ENCODE results near the gene ATG5. TPM values are rescaled to one million over a fixed set of nuclear protein-coding genes. Genes with fewer than 3 reads are reported as not detected.

ATG5 gene
- total RNA-seq, 3 donors from 2014 or later (not counting 1 experiment from before 2014, with no cell fraction given): 27.5 to 39.0 (median 35.4) TPM

GRCh38 chr6:106173124-106173879, 152.3 kb downstream of the ATG5 start:
- H3K9me3 ChIP-seq (ENCODE audit: control insufficient read depth, insufficient read depth, low read length): no peaks in the 10 kb centered on the region
- H3K4me1 ChIP-seq (ENCODE audit: control insufficient read depth, insufficient read depth, low read length): peaks cover 5% of the 10 kb centered on the region
- H3K9me3 Mint-ChIP-seq: no peaks in the 10 kb centered on the region
- H3K36me3 Mint-ChIP-seq: no peaks in the 10 kb centered on the region
- DNase-seq (peak in 1 of 2 donors; percentile 26), ATAC-seq (peak in 2 of 3 donors; percentile 31 to 53)
- no peak overlapping the region for H3K4me3 ChIP-seq (ENCODE audit: low read length)
- H3K4me1 Mint-ChIP-seq: peaks cover 27 to 33% of the 10 kb centered on the region in 2 donors
- no peaks in the 10 kb centered on the region for H3K27me3 ChIP-seq (ENCODE audit: control insufficient read depth, insufficient read depth, low read length)
- H3K27me3 Mint-ChIP-seq (ENCODE audit: low read depth in 2 of 2): no peaks in the 10 kb centered on the region
- H3K27ac ChIP-seq (ENCODE audit: low read length): no peak overlapping the region
- no peak for TF ChIP-seq CTCF (IDR thresholded peaks at IDR 0.05)
- no CpG with 5 or more reads among the region's 2 CpGs for WGBS (ENCODE audit: insufficient coverage)
- peak overlapping the region; percentile 30 to 41 for H3K27ac Mint-ChIP-seq
- H3K4me3 Mint-ChIP-seq: peak overlapping the region; percentile 5
- H3K36me3 ChIP-seq (ENCODE audit: control insufficient read depth, insufficient read depth, low read length): no peaks in the 10 kb centered on the region
- intact Hi-C loops (cut with micrococcal nuclease): no loop called here

- intact Hi-C loops (cut with micrococcal nuclease): no loop called here
- Histone ChIP-seq H3K27me3 (ENCODE audit: control insufficient read depth, insufficient read depth, low read length) (no peaks in the 10 kb centered on the region), H3K4me3 (ENCODE audit: low read length) (no peak overlapping the region), H3K4me1 (ENCODE audit: control insufficient read depth, insufficient read depth, low read length) (peaks cover 10% of the 10 kb centered on the region), H3K27ac (ENCODE audit: low read length) (no peak overlapping the region), H3K9me3 (ENCODE audit: control insufficient read depth, insufficient read depth, low read length) (no peaks in the 10 kb centered on the region), H3K36me3 (ENCODE audit: control insufficient read depth, insufficient read depth, low read length) (no peaks in the 10 kb centered on the region)
- Mint-ChIP-seq H3K27ac (no peak overlapping the region), H3K4me1 (peaks cover 32% of the 10 kb centered on the region in 2 donors), H3K27me3 (ENCODE audit: low read depth in 2 of 2) (no peaks in the 10 kb centered on the region), H3K36me3 (no peaks in the 10 kb centered on the region), H3K9me3 (no peaks in the 10 kb centered on the region), H3K4me3 (no peak overlapping the region)
- 97% methylated on average over 4 of the region's 5 CpGs for WGBS (ENCODE audit: insufficient coverage)
- no peak for ATAC-seq
- DNase-seq: no peak
- no peak for TF ChIP-seq CTCF (IDR thresholded peaks at IDR 0.05)
Observed at GRCh38 chr6:106170030-106170791, 155.3 kb downstream of the ATG5 start.

GRCh38 chr6:106169517-106169916, 156.0 kb downstream of the ATG5 start:
- Histone ChIP-seq H3K4me1 (ENCODE audit: control insufficient read depth, insufficient read depth, low read length) (peaks cover 17% of the 10 kb centered on the region), H3K27ac (ENCODE audit: low read length) (no peak overlapping the region), H3K9me3 (ENCODE audit: control insufficient read depth, insufficient read depth, low read length) (no peaks in the 10 kb centered on the region), H3K27me3 (ENCODE audit: control insufficient read depth, insufficient read depth, low read length) (no peaks in the 10 kb centered on the region), H3K4me3 (ENCODE audit: low read length) (no peak overlapping the region), H3K36me3 (ENCODE audit: control insufficient read depth, insufficient read depth, low read length) (no peaks in the 10 kb centered on the region)
- Mint-ChIP-seq H3K9me3 (peaks cover 1% of the 10 kb centered on the region in 2 donors), H3K4me3 (no peak overlapping the region), H3K4me1 (peaks cover 39% of the 10 kb centered on the region in 2 donors), H3K27me3 (ENCODE audit: low read depth in 2 of 2) (no peaks in the 10 kb centered on the region), H3K27ac (no peak overlapping the region), H3K36me3 (no peaks in the 10 kb centered on the region)
- no peak for DNase-seq
- intact Hi-C loops (cut with micrococcal nuclease): no loop called here
- ATAC-seq: no peak
- TF ChIP-seq CTCF (IDR thresholded peaks at IDR 0.05): no peak
- 88% methylated on average over 4 of the region's 5 CpGs for WGBS (ENCODE audit: insufficient coverage)
